Right atrium auricular region (tissue), 2 donors: ENCODE measurements around the gene TRAPPC5. TPM values are rescaled to one million over a fixed set of nuclear protein-coding genes. Genes with fewer than 3 reads are reported as not detected.

ENCODE experiments used
- DNase-seq: peaks from one replicate; pipeline ENCODE4 v3.0.0-alpha.2; 2019; ENCODE audit warnings: low spot score
- H3K27ac ChIP-seq, 2 donors: fragments of 200-600 bp; sonication (generic); 1 replicate in 1 of 2; 2 replicates in 1 of 2; pipeline ENCODE4 v1.5.1; 2016 to 2019
- H3K27me3 ChIP-seq, 2 donors: fragments of 200-600 bp; sonication (generic); one replicate each; pipeline versions ENCODE4 v1.5.1 to v1.6.0; 2017 to 2019
- H3K36me3 ChIP-seq: fragments of 200-600 bp; sonication (generic); one replicate; pipeline ENCODE4 v1.5.1; 2016
- H3K4me1 ChIP-seq, 2 donors: fragments of 200-600 bp; sonication (generic); one replicate each; pipeline versions ENCODE4 v1.5.1 to v1.6.0; 2017 to 2019
- H3K4me3 ChIP-seq, 2 donors: fragments of 200-600 bp; sonication (generic); 1 replicate in 1 of 2; 2 replicates in 1 of 2; pipeline ENCODE4 v1.5.1; 2017 to 2019; ENCODE audit warnings: mild to moderate bottlenecking in 1 of 2, moderate library complexity in 1 of 2
- H3K9me3 ChIP-seq, 2 donors: fragments of 200-600 bp; sonication (generic); one replicate each; pipeline ENCODE4 v1.5.1; 2019
- total RNA-seq, 2 donors: library from RNA; depleted of rRNA; stranded (reverse); fragments of >200 nt; gene quantifications; one replicate each; pipeline ENCODE4 v1.1.0, GENCODE V29; 2016
- TF ChIP-seq, protein P1 (sequence below), 2 donors: fragments of 200-600 bp; sonication (generic); IDR thresholded peaks; one replicate each; pipeline ENCODE4 v1.5.1; 2019; ENCODE audit warnings: antibody characterized with exemption in 2 of 2

Gene TRAPPC5
- total RNA-seq, 2 donors from 2014 or later, result 55.0 to 58.3 TPM

DNA sequence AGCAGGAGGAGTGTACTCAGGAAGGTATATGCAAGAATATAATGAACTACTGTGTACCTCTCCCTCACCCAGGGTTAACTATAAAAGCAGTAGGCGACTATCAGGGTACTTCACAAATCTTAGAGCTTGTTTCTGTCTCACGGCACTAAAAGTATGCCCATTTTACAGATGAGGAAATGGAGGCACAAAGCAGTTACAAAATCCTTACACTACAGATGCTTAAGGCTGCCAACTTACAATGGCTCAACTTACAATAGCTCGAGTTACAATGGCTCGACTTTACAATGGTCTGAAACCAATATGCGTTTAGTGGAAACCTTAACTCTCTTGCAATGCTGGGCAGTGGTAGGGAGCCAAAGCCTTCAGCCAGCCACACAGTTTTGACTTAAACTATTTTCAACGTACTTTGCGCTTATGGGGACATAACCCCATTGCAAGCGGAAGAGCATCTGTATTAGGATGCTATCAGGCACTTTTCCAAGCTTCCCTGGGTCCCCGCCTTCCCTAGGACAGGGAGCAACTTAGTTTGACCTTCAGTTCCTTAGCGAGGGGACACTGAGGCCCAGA, 17.2 kb downstream of the TRAPPC5 start:
- Histone ChIP-seq H3K27me3 (no peaks in the 10 kb centered on the region), H3K9me3 (no peaks in the 10 kb centered on the region), H3K36me3 (no peaks in the 10 kb centered on the region), H3K27ac (no peak overlapping the region), H3K4me1 (no peaks in the 10 kb centered on the region), H3K4me3 (no peak overlapping the region)
- DNase-seq, result no peak
- TF ChIP-seq, protein P1, sequence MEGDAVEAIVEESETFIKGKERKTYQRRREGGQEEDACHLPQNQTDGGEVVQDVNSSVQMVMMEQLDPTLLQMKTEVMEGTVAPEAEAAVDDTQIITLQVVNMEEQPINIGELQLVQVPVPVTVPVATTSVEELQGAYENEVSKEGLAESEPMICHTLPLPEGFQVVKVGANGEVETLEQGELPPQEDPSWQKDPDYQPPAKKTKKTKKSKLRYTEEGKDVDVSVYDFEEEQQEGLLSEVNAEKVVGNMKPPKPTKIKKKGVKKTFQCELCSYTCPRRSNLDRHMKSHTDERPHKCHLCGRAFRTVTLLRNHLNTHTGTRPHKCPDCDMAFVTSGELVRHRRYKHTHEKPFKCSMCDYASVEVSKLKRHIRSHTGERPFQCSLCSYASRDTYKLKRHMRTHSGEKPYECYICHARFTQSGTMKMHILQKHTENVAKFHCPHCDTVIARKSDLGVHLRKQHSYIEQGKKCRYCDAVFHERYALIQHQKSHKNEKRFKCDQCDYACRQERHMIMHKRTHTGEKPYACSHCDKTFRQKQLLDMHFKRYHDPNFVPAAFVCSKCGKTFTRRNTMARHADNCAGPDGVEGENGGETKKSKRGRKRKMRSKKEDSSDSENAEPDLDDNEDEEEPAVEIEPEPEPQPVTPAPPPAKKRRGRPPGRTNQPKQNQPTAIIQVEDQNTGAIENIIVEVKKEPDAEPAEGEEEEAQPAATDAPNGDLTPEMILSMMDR (IDR thresholded peaks at IDR 0.05), result no peak

- Histone ChIP-seq H3K4me3 (no peak overlapping the region), H3K36me3 (no peaks in the 10 kb centered on the region), H3K27ac (no peak overlapping the region), H3K4me1 (no peaks in the 10 kb centered on the region), H3K27me3 (no peaks in the 10 kb centered on the region), H3K9me3 (no peaks in the 10 kb centered on the region)
- DNase-seq, result no peak
- TF ChIP-seq, protein P1 (IDR thresholded peaks at IDR 0.05), result no peak
These were observed 17.9 kb downstream of the TRAPPC5 start for GRCh38 chr19:7698583-7698982.

- TF ChIP-seq, protein P1 (IDR thresholded peaks at IDR 0.05), result no peak
- H3K27me3 ChIP-seq, result no peaks in the 10 kb centered on the region
- no peak for DNase-seq
- no peak overlapping the region for H3K27ac ChIP-seq
- no peaks in the 10 kb centered on the region for H3K9me3 ChIP-seq
- H3K4me3 ChIP-seq, result no peak overlapping the region
- no peaks in the 10 kb centered on the region for H3K4me1 ChIP-seq
- no peaks in the 10 kb centered on the region for H3K36me3 ChIP-seq
These were observed 18.4 kb downstream of the TRAPPC5 start for GRCh38 chr19:7699003-7699402.

- no peaks in the 10 kb centered on the region for H3K27me3 ChIP-seq
These were observed 19.1 kb downstream of the TRAPPC5 start for GRCh38 chr19:7699417-7700401.

GRCh38 chr19:7701049-7701653, 20.5 kb downstream of the TRAPPC5 start:
- TF ChIP-seq, protein P1 (IDR thresholded peaks at IDR 0.05), result no peak
- Histone ChIP-seq H3K4me1 (no peaks in the 10 kb centered on the region), H3K27me3 (no peaks in the 10 kb centered on the region), H3K27ac (no peak overlapping the region), H3K4me3 (no peak overlapping the region), H3K36me3 (no peaks in the 10 kb centered on the region), H3K9me3 (no peaks in the 10 kb centered on the region)
- no peak for DNase-seq

More at GRCh38 chr19:7699417-7700401, 19.1 kb downstream of the TRAPPC5 start:
- Histone ChIP-seq H3K4me1 (no peaks in the 10 kb centered on the region), H3K27ac (no peak overlapping the region), H3K9me3 (no peaks in the 10 kb centered on the region), H3K36me3 (no peaks in the 10 kb centered on the region), H3K4me3 (no peak overlapping the region)
- DNase-seq, result no peak
- TF ChIP-seq, protein P1 (IDR thresholded peaks at IDR 0.05), result no peak
